GM12872 (cell line): ENCODE measurements around the gene PFKP.

Source experiments
- TF ChIP-seq, protein P1 (sequence below): IDR thresholded peaks from 3 replicates; pipeline ENCODE4 v1.5.1; 2011; ENCODE audit warnings: low read depth, mild to moderate bottlenecking, low read length, moderate library complexity; ENCODE audit not compliant: insufficient read depth

PFKP gene

DNA sequence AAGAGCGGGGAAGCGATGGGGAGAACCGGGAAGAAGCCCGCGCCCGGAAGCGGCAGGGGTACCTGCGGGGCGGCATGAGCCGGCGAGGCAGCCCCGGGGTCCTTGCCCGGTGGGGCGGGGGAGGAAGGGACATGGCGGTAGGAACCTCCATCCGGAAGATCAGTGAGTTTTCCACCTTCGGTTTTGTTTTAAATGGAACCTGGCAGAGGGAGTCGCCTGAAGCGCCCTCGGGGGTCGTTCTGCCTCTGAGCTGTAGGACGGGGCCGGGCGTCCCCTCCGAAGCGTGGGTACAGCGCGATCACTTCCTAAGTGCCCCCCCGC is 471 bp downstream of the PFKP start:
- TF ChIP-seq, protein P1, sequence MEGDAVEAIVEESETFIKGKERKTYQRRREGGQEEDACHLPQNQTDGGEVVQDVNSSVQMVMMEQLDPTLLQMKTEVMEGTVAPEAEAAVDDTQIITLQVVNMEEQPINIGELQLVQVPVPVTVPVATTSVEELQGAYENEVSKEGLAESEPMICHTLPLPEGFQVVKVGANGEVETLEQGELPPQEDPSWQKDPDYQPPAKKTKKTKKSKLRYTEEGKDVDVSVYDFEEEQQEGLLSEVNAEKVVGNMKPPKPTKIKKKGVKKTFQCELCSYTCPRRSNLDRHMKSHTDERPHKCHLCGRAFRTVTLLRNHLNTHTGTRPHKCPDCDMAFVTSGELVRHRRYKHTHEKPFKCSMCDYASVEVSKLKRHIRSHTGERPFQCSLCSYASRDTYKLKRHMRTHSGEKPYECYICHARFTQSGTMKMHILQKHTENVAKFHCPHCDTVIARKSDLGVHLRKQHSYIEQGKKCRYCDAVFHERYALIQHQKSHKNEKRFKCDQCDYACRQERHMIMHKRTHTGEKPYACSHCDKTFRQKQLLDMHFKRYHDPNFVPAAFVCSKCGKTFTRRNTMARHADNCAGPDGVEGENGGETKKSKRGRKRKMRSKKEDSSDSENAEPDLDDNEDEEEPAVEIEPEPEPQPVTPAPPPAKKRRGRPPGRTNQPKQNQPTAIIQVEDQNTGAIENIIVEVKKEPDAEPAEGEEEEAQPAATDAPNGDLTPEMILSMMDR, result no peak

DNA sequence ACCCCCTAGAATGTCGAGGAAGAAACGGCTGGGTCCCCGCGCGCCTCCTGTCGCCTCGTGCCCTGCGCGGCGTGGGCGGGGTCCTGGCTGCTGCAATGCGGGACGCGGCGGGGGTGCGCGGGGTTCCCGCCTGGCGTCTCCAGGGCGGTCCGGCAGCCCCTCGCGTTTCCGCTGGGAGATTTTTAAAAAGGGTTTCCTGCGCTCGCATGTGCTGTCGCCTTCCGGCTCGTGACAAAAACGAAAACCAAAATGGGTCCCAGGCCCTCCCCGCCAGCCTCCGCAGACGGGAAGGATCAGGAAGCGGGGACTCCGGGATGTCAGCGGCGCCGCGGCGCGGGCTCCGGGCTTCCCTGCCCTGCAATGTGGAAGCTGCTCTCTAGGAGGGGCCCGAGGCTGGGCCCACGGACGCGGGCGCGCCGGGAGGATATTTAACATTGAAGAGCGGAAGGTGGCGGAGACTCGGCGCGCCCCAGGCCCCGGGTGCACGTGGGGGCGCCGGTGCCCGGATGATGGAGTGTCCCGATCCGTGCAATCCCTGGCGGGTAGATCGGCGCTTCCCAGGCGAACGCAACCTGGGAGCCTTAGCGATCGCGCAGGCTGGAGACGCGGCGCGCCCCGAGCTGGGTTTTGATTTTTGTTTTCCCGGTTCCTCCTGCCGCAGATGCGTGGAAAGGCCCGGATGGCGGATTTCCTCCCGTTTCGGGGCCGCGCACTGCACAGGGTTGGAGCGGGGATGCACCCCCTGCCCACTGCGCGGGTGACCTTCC is 1.0 kb downstream of the PFKP start:
- TF ChIP-seq, protein P1, result no peak

DNA sequence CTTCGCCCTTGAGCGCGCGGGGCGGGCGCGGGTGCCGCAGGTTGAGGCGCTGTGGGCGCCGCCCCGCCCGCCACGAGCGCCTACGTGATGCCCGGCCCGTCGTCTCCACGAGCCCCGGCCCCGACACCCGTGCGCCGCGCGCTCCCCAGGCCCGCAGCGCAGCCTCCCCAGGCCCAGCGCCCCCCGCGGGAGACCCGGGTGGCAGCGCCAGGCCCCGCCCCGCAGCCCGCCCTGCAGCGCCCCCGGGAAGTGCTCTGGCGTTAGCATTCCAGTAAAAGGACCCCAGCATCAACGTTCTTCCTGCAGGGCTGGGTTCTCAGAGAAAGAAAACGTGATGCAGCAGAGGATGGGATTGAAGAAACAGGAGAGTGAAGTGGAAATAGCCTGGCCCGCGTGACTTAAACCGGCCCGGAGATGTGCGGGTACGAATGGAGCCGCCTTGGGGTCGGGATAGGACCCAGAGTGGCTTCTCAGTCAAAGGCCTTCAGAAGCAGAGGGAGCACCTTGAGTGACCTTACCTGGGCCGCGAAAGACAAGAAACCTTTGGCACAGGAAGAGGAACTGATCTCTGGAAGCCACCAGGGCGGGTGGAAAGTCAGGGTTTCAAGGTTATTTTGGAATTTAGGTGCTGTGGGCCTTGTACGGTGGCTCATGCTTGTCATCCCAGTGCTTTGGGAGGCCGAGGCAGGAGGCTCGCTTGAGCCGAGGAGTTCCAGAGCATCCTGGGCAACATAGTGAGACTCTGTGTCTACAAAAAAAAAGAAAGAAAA is 1.8 kb downstream of the PFKP start:
- TF ChIP-seq, protein P1, result peak; percentile 13; the same call in 1 of the 3 replicates

DNA sequence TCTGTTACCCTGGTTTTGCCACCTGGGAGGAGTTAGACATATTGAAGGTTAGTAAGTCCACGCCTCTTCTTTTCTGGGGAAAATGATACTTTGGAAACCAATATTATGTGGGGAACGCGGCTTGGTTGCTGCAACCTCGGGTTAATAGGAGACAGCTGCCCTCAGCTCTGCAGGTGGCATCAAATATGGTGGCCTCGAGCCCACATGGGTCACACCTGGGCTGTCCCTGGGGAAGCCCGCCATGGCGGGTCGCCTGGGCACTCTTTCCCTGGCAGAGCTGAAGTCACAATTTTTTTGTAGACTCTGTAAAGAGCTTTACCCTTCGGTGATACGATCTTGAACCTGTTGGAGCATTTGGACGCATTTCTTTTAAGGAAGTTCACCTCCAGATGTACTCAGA is 2.5 kb downstream of the PFKP start:
- TF ChIP-seq, protein P1, result no peak

DNA sequence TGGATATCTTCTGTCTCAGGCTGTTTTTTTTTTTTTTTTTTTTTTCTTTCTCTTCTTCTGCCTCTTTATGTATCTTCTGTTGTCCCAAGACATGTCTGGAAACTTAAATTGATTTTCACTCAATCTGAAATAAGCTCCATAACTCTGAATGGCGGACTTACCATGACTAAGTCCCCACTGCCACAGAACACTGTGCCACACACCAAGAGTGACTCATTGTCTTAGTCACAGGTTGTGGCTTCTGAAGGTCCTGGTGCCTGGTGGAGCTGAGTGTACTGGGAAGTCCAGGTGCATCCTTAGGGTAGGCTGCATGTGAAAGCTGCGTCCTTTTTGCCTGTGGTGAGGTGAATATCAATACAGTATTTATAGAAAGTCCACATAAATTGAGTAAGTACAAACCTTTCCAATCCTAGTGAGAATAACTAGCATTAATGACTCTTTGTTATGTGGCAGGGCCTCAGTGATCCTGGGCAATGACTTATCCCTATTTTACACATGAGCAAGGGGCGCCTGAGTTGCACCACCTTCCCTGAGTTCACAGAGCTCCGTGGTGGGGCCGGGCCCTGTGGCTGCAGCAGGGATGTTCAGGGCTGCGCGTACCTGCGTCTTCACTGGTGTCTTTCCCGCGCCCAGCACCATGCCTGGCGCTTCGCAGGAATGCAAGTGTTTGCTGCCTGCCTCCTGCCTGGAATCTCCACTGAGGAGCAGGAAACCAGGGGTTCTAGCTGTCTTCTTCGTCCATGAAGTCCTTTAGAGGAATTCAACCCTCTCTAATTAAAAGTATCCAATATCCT is 4.3 kb downstream of the PFKP start:
- TF ChIP-seq, protein P1, result no peak

DNA sequence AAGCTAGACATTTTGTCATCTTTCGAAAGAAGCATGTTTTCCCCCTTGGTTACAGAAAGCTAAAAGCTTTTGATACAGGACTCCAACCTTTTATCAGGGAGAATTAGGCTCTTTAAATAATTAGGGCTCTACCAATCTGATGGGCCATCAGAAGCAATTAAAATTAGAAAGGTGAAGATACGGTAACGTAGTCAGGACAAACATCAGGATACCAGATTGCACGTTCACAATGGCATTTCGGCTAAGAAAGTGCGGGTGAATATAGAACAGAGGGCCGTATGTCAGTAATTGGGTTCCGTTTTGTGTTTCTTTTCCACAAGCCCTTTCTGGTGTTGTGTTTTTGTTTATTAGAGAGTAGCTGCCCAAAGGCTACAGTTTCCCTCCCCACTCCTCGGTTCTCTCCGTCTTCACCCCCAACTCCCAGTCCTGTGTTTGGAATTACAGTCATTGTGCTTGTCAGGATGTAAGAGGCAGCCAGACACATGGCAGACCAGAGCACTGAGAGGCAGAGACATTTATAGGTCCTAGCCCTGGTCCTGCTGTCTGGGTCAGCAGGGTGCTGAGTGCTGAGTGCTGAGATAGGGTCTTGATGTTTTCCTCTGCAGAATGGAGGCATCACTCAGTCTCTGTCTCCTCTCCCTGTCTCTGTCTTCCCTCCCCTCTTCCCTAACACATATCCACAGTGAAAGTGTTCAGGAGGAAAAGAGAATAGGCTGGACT is 5.5 kb downstream of the PFKP start:
- TF ChIP-seq, protein P1, result no peak
